GM19099 (cell line): Measurements from ENCODE around the gene RMDN2.

ENCODE experiments used
- POLR2A ChIP-seq: IDR thresholded peaks from 3 replicates; pipeline ENCODE4 v1.6.1; 2011; ENCODE audit warnings: low read depth; ENCODE audit not compliant: insufficient read length; ENCODE audit errors: extremely low read depth

RMDN2 gene

GRCh38 chr2:37973615-37974353 is 48.7 kb downstream of the RMDN2 start:
- TF ChIP-seq POLR2A, result no peak

- TF ChIP-seq POLR2A, result no peak
Observed at GRCh38 chr2:37975808-37976207, 50.7 kb downstream of the RMDN2 start.

DNA sequence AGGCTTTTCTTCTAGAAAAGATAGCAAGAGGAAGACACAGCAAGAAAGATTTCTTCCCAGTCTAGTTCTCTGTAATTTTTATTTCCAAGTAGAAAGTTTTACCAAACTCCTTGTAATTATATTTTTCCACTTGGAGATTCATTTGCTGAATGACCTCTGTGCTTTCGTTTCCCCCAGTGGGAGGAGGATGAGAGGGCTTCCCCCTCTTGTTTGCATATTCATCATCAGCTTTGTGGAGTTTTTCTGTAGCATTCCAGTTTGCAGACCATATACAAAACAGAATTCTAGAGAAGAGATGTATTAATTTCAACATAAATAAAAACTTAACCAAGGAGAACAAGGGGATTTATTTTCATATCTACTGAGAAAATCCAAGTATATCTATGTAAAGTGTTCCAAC is 51.3 kb downstream of the RMDN2 start:
- no peak for TF ChIP-seq POLR2A

DNA sequence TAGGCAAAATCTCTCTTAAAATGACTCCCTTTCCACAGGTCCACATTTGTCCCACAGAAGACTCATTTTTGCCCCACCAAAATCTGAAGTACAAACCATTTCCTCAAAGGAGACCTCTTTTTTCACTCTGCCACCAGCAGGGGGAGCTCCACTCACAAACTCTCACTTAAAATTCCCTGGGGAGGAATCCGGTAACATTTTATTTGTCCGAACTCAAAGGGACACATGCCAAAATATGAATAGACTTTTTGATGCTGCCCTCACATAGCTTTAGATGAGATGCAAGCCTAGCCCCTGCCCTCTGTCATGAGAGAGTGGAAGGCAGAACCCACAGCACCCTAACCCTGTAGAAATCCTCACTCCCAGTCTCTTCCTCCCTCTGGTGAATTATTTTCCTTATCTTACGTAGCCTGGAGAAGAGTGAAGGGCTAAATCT is 57.1 kb downstream of the RMDN2 start:
- no peak for TF ChIP-seq POLR2A

GRCh38 chr2:37982847-37983246 is 57.8 kb downstream of the RMDN2 start:
- no peak for TF ChIP-seq POLR2A

DNA sequence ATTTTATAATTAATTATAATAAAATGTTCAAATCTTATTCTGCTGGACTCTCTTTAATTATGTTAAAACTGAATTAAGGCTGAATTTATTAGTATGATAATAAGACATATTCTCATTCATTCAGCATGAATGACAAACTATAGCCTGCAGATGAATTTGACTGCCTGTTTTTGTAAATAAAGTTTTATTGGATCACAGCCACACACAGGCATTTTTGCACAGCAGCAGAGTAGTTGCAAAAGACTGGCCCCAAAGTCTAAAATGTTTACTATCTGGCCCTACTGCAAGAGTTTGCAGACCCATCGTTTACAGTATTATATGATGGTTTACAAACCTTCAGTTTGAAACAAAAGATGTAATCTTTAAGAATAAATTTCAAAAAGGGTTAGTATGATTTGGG is 58.6 kb downstream of the RMDN2 start:
- no peak for TF ChIP-seq POLR2A

GRCh38 chr2:37984176-37984575 is 59.1 kb downstream of the RMDN2 start:
- TF ChIP-seq POLR2A, result no peak

- no peak for TF ChIP-seq POLR2A
Observed at GRCh38 chr2:37984589-37984988, 59.5 kb downstream of the RMDN2 start.

DNA sequence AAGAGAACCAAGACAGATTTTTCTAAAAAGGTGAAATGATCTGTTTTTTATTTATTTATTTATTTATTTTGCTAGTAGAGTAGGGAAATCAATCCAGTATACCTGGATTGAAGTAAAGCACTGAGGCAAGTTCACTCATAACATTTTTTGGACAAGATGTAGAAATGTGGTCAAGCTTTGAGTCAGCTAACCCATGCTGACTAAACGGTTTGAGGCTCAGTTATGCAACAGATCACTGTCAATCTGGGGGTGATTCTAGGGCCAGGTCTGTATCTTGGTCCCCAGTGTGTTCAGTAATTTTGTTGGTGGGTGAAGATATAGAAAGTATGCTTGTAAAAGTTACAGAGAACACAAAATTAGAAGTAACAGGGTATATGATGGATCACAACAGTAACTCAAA is 60.2 kb downstream of the RMDN2 start:
- no peak for TF ChIP-seq POLR2A

DNA sequence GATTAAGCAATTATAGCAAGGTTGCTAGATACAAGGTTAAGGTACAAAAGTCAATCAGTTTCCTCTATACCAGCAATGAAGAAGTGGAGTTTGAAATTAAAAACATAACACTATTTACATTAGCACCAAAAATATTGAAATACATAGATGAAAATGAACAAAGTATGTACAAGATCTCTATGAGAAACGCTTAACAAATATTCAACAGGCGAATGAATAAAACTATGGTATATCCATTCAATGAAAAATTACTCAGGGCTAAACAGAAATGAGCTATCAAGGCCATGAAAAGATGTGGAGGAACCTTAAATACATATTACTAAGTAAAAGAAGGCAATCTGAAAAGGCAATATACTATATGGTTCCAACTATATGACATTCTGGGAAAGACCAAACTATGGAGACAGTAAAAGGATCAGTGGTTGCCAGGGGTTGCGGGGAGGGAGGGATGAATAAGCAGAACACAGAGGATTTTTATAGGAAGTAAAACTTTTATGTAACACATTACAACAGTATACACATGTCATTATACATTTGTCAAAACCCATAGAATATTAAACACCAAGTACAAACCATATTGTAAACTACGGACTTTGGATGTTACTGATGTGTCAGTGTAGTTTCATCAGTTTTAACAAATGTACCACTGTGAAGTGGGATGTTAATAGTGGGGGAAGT is 62.1 kb downstream of the RMDN2 start:
- no peak for TF ChIP-seq POLR2A

DNA sequence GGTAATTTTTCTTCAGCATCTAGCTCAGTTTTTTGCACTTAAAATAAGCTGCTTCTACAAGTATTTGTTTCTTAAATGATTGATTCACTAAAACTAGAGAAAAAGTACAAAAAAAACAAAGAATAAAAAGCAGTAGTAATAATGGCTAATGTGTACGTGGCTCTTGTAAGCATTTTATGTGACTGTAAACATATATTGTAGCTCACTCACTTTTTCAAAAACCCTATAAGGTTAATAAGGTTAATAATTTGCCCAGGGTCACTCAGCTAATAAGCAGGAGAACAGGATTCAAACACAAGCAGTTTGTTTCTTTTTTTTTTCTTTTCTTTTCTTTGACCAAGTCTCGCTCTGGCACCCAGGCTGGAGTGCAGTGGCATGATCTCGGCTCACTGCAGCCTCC is 67.5 kb downstream of the RMDN2 start:
- no peak for TF ChIP-seq POLR2A

DNA sequence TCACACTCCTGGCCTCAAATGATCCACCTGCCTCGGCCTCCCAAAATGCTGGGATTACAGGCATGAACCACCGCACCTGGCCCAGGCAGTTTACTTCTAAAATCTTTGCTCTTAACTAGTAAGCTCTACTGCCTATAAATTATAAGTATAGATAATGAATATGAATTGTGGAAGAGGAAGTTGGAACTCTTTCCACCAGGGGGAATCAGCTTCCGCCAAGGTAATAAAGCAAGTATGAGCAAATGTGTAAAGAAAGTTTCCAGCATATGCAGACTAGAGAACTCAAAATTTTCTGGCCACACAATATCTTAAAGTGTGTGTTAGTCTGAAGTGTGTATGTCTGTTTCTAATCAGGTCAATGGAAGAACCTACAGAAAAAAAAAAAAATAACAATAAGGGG is 68.1 kb downstream of the RMDN2 start:
- no peak for TF ChIP-seq POLR2A

DNA sequence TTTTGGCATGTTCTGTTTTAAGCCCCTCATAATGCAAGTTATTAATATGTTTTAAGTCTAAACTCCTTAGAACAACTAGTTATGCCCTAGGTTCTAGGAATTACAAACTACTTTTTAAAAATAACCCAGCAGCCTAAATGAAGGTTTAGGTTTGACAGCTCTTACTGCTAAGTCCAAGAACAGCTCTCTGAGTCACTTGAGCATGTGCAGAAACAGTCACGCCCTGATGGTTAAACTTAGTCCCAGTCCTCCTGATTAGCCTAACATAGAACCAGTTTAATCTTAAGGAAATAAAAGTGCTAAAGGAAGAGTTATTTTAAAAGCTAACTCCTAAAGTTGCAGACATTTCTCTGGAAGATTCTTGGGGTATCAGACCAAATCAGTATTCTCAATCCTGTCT is 72.5 kb downstream of the RMDN2 start:
- no peak for TF ChIP-seq POLR2A

- no peak for TF ChIP-seq POLR2A
Observed at GRCh38 chr2:38000485-38001222, 75.6 kb downstream of the RMDN2 start.

DNA sequence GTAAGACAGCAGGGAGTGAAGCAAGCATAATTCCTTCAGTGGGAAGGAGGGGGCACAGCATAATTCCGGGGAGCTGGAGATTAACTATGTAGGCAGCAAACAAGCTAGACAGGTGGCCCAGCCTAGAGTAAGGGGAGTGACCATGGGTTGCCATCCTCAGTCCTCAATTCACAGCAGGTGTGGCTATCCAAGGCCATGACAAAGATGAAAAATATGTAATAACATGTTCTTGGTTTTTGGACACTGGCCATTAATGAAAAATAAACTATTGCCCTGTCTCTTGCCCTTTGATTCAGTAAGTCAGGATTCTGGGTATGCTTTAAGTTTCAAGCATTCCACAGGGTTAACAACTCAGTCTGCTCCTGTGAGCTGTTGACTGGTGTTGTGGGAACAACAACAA is 85.9 kb downstream of the RMDN2 start:
- TF ChIP-seq POLR2A, result no peak
